NB4 (cell line): ENCODE results near the gene MAP10.

Experiments used
- DNase-seq: peaks from one replicate; pipeline ENCODE4 v3.0.0; 2010; ENCODE audit warnings: low read depth
- H3K4me3 ChIP-seq: one replicate; pipeline ENCODE4 v1.5.1; 2011; ENCODE audit warnings: mild to moderate bottlenecking, low read depth, low read length, moderate library complexity
- MYC ChIP-seq: IDR thresholded peaks from 2 replicates; pipeline ENCODE4 v1.6.1; 2011; ENCODE audit warnings: low read depth, low read length
- POLR2A ChIP-seq: IDR thresholded peaks from 2 replicates; pipeline ENCODE4 v1.6.1; 2011; ENCODE audit warnings: mild to moderate bottlenecking; ENCODE audit not compliant: insufficient read length; ENCODE audit errors: extremely low read depth
- TF ChIP-seq, protein P1 (sequence below): IDR thresholded peaks from one replicate; pipeline ENCODE4 v1.5.1; 2012; ENCODE audit warnings: low read depth, low read length
- TF ChIP-seq, protein P2 (sequence below): IDR thresholded peaks from 2 replicates; pipeline ENCODE4 v1.6.1; 2011; ENCODE audit warnings: low read depth, low read length

Gene MAP10

DNA sequence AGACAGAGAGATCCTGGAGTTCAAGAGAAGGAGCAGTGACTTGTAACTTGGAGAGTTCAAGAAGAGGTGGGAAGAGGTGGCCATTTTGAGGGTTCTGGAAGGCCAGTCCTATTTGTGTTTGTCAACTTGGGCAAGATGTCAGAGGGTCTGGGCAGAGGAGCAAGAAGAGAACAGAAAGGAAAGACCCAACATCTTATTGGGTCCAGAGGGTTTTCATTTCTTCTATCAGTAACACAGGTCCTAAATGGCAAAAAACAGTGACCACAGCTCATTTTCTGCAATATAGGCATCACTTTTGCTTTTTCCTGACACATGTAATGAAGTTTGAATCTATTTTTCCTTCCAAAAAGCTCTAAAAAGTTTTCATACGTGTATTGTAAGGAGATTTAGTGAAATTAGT is 38.3 kb upstream of the MAP10 start:
- DNase-seq, result peak; percentile 12
- TF ChIP-seq MYC, result no peak
- TF ChIP-seq, protein P1, sequence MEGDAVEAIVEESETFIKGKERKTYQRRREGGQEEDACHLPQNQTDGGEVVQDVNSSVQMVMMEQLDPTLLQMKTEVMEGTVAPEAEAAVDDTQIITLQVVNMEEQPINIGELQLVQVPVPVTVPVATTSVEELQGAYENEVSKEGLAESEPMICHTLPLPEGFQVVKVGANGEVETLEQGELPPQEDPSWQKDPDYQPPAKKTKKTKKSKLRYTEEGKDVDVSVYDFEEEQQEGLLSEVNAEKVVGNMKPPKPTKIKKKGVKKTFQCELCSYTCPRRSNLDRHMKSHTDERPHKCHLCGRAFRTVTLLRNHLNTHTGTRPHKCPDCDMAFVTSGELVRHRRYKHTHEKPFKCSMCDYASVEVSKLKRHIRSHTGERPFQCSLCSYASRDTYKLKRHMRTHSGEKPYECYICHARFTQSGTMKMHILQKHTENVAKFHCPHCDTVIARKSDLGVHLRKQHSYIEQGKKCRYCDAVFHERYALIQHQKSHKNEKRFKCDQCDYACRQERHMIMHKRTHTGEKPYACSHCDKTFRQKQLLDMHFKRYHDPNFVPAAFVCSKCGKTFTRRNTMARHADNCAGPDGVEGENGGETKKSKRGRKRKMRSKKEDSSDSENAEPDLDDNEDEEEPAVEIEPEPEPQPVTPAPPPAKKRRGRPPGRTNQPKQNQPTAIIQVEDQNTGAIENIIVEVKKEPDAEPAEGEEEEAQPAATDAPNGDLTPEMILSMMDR, result no peak
- TF ChIP-seq, protein P2, sequence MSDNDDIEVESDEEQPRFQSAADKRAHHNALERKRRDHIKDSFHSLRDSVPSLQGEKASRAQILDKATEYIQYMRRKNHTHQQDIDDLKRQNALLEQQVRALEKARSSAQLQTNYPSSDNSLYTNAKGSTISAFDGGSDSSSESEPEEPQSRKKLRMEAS, result no peak
- no peak for TF ChIP-seq POLR2A
- H3K4me3 ChIP-seq, result no peak overlapping the region

DNA sequence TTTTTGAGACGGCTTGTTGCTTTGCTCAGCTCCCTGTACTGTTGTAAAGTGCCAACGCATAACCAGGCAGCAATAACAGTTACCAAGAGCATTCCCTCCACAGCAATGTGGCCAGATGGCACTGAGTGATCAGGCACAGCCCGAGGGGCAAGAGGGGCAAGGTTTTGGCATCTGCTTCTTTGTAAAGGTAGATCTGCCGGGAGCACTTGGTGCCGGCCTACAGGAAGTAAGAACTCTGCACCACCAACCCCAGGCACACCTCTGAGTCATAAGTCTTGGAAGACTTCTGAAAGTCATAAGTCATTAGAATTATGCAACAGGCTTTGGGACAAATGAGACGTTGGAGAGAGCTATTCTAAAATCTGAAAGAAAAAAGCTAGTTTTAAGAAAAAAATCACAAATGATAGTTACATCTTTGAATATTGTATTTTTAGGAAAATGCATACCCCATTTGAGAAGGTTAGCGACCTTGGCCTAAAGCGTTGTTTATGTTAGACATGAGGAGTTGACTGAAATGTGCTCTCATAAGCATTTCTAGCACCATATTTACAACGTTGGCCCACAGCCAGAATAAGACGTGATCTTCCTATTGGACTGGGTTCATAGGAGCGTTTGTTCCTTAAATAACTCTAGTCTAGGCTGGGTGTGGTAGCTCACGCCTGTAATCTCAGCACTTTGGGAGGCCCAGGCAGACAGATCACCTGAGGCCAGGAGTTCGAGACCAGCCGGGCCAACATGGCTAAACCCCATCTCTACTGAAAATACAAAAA is 37.7 kb upstream of the MAP10 start:
- peak; percentile 90 for DNase-seq
- TF ChIP-seq, protein P2, result no peak; the same call in 1 of the 2 replicates
- TF ChIP-seq, protein P1, result no peak
- peak; percentile 22 for TF ChIP-seq POLR2A
- TF ChIP-seq MYC, result peak; percentile 52
- H3K4me3 ChIP-seq, result no peak overlapping the region

DNA sequence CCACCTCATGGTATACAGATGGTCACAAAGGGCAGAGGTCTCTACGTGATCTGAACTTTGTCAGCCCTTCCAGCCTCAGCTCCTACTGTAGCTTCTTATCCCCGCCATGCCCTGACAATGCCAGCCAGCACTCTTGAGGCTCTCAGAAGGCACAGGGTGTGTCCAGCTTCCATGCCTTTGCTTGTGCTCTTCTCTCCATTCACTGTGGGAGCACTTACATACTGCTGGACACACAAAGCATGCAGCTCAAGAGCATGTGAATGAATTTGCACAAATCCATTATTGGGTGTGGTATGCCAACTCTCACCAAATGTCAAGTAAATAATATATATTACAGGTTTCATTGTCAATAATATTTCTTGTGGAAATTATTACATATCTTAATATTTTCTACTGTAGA is 36.4 kb upstream of the MAP10 start:
- H3K4me3 ChIP-seq, result no peak overlapping the region
- no peak for DNase-seq
- no peak for TF ChIP-seq POLR2A
- TF ChIP-seq, protein P2, result no peak
- TF ChIP-seq MYC, result no peak
- TF ChIP-seq, protein P1, result no peak

DNA sequence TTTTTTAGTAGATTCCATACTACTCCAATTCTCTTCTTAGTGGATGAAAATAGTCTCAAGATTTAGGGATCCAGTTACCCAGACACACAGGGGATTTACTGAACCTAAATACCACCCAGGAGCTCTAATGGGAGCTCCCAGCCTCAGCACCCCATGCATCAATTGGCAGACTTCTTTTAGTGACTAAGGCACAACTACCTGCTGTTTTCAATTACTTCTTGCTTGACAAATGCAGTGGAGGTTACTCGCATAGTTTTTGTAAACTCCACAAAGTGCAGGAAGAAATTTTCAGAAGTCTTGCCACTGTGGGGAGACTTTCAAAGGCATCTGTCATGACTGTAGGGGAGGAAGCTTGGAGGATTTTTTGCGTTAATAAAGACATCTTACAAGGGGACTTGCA is 35.5 kb upstream of the MAP10 start:
- H3K4me3 ChIP-seq, result no peak overlapping the region
- no peak for DNase-seq
- TF ChIP-seq MYC (no peak), POLR2A (no peak)
- TF ChIP-seq, protein P1, result no peak
- TF ChIP-seq, protein P2, result no peak

DNA sequence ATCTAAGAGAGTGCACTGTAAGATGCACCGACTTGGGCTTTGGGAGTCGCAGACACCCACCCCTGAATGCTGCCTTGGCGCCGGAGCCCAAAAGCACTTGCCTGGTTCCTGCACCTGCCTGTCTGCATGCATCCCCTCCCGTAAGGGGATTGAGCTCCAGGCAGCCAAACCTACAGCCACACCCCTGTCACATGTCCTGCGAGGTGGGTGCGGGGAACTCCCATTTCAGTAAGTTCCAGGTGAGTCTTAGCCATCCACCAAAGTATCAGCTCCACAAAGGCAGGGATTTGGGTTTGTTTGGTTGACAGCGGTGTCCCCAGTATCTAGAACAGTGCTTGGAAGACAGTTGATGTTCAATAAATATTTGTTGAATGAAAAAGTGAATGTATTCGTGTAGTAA is 31.5 kb upstream of the MAP10 start:
- no peak for TF ChIP-seq MYC
- TF ChIP-seq, protein P1, result no peak
- no peak overlapping the region for H3K4me3 ChIP-seq
- DNase-seq, result no peak
